Endothelial cell of umbilical vein (primary cell): ENCODE results near the gene MRPL17. TPM values are rescaled to one million over a fixed set of nuclear protein-coding genes. Genes with fewer than 3 reads are reported as not detected.

ENCODE experiments used
- BruUV-seq: library from RNA; stranded (reverse); fragments of 400-500 nt; replicated peaks from 2 replicates; lab custom pipeline; 2021; lab: Mats Ljungman, UMichigan
- CTCF ChIA-PET: fragments of 300-600, 350-600 bp; sonication (Branson Sonifier 250); formaldehyde crosslinking; loops from one replicate; lab custom pipeline; 2021; ENCODE audit warnings: antibody characterized with exemption, inconsistent platforms; lab: Charles Lee
- POLR2A ChIA-PET: fragments of 300-600, 350-600 bp; sonication (Branson Sonifier 250); formaldehyde crosslinking; loops from one replicate; lab custom pipeline; 2021; ENCODE audit warnings: antibody characterized with exemption, inconsistent platforms; lab: Charles Lee
- DNase-seq: peaks from one replicate; pipeline ENCODE4 v3.0.0-alpha.2; 2011; ENCODE audit warnings: low read depth, low spot score
- FAIRE-seq: peaks from 2 replicates; lab custom pipeline; 2011; peaks lifted over from hg19 to GRCh38; lab: Jason Lieb, UNC
- H2AFZ ChIP-seq: 2 replicates; pipeline ENCODE4 v1.6.0; 2012; ENCODE audit warnings: low read depth, low read length, control low read depth, inconsistent platforms
- H3K27ac ChIP-seq: 2 replicates; pipeline ENCODE4 v1.5.1; 2011; ENCODE audit warnings: low read depth, mild to moderate bottlenecking, control low read depth, low read length, moderate library complexity; ENCODE audit not compliant: insufficient read depth
- H3K27me3 ChIP-seq, 2 experiments: 2 replicates each; pipeline versions ENCODE4 v1.6.0 to v1.6.1; 2011; ENCODE audit warnings: low read length in 2 of 2, mixed read lengths in 1 of 2; ENCODE audit not compliant: control insufficient read depth in 2 of 2, insufficient read depth in 2 of 2
- H3K36me3 ChIP-seq, 2 experiments: 2 replicates in 1 of 2; 3 replicates in 1 of 2; pipeline ENCODE4 v1.5.1; 2011; ENCODE audit warnings: low read length in 2 of 2, mild to moderate bottlenecking in 1 of 2, moderate library complexity in 1 of 2; ENCODE audit not compliant: control insufficient read depth in 2 of 2, insufficient read depth in 2 of 2; ENCODE audit errors: extremely low read depth in 1 of 2
- H3K4me1 ChIP-seq: 3 replicates; pipeline ENCODE4 v1.5.1; 2011; ENCODE audit warnings: mild to moderate bottlenecking, low read length; ENCODE audit not compliant: control insufficient read depth, insufficient read depth; ENCODE audit errors: extremely low read depth
- H3K4me2 ChIP-seq: 2 replicates; pipeline ENCODE4 v1.6.1; 2011; ENCODE audit warnings: low read length, control low read depth, mixed read lengths; ENCODE audit not compliant: insufficient read depth
- H3K4me3 ChIP-seq, 3 experiments: fragments of 200-600 bp in 1 of 3; sonication (generic), shearing (Covaris generic) in 1 of 3; replicated peaks in 1 of 3; 2 replicates each; pipeline ENCODE4 v1.5.1; 2011 to 2016; ENCODE audit warnings: control low read depth in 3 of 3, low read length in 3 of 3, mild to moderate bottlenecking in 2 of 3, inconsistent platforms in 1 of 3, low read depth in 1 of 3, moderate library complexity in 1 of 3; ENCODE audit not compliant: insufficient read depth in 1 of 3
- H3K79me2 ChIP-seq: 2 replicates; pipeline ENCODE4 v1.6.0; 2012; ENCODE audit warnings: low read length, inconsistent platforms; ENCODE audit not compliant: control insufficient read depth, insufficient read depth
- H3K9ac ChIP-seq: replicated peaks from 2 replicates; pipeline ENCODE3; 2011; ENCODE audit warnings: low read length, control low read depth; ENCODE audit not compliant: insufficient read depth; ENCODE audit errors: extremely low read depth
- H3K9me1 ChIP-seq: replicated peaks from 3 replicates; pipeline ENCODE4 v1.6.0; 2011; ENCODE audit warnings: mild to moderate bottlenecking, low read length; ENCODE audit not compliant: control insufficient read depth, insufficient read depth; ENCODE audit errors: extremely low read depth
- H3K9me3 ChIP-seq: replicated peaks from 2 replicates; pipeline ENCODE4 v1.5.1; 2012; ENCODE audit warnings: low read length, inconsistent platforms; ENCODE audit not compliant: control insufficient read depth, insufficient read depth
- H4K20me1 ChIP-seq: replicated peaks from 2 replicates; pipeline ENCODE3; 2011; ENCODE audit warnings: mild to moderate bottlenecking, low read length; ENCODE audit not compliant: control insufficient read depth, insufficient read depth; ENCODE audit errors: extremely low read depth
- EZH2 ChIP-seq: IDR thresholded peaks from 2 replicates; pipeline ENCODE4 v1.6.1; 2012; ENCODE audit warnings: borderline replicate concordance, low read depth, mild to moderate bottlenecking, moderate library complexity, low read length, inconsistent platforms; ENCODE audit not compliant: severe bottlenecking
- FOS ChIP-seq: IDR thresholded peaks from 2 replicates; pipeline ENCODE4 v1.6.1; 2011; ENCODE audit warnings: mild to moderate bottlenecking, low read length, moderate library complexity, borderline replicate concordance; ENCODE audit not compliant: insufficient read depth
- GATA2 ChIP-seq: IDR thresholded peaks from 2 replicates; pipeline ENCODE4 v1.7.0; 2011; ENCODE audit warnings: low read depth, mild to moderate bottlenecking, moderate library complexity, mixed read lengths, low read length; ENCODE audit not compliant: insufficient read length, insufficient read depth
- JUN ChIP-seq: IDR thresholded peaks from 2 replicates; pipeline ENCODE4 v1.6.1; 2011; ENCODE audit warnings: borderline replicate concordance, low read depth; ENCODE audit not compliant: insufficient read length, insufficient read depth
- MYC ChIP-seq: IDR thresholded peaks from one replicate; pipeline ENCODE4 v1.6.1; 2011; ENCODE audit warnings: mild to moderate bottlenecking, low read depth, low read length
- POLR2A ChIP-seq: IDR thresholded peaks from 2 replicates; pipeline ENCODE4 v1.6.1; 2012; ENCODE audit warnings: low read depth, mild to moderate bottlenecking, control low read depth, low read length
- POLR2AphosphoS5 ChIP-seq: IDR thresholded peaks from 2 replicates; pipeline ENCODE4 v1.6.1; 2012; ENCODE audit warnings: low read depth, mild to moderate bottlenecking, control low read depth, low read length, moderate library complexity; ENCODE audit not compliant: insufficient read depth
- dilution Hi-C: fragments of 300-500 bp; cut with MboI; formaldehyde crosslinking; loops from one replicate; pipeline ENCODE4 v1.15.0; 2019; ENCODE audit warnings: low sequenced_read_pairs; ENCODE audit not compliant: extremely low pct_ligation_motif_present
- intact Hi-C: fragments of 100-400 bp; cut with micrococcal nuclease; formaldehyde crosslinking; loops from one replicate; pipeline ENCODE4 v1.10.0; 2022
- polyA plus RNA-seq, 4 experiments: library from polyadenylated mRNA; depleted of rRNA in 3 of 4; stranded (reverse) in 3 of 4; unstranded in 1 of 4; fragments of >200 nt; gene quantifications; 2 replicates each; pipeline versions ENCODE4 v1.2.1 to v1.2.3, GENCODE V29; 2011 to 2012; ENCODE audit warnings: missing spikeins in 1 of 4
- total RNA-seq: library from RNA; stranded (reverse); gene quantifications from 2 replicates; pipeline ENCODE4 v1.2.3, GENCODE V29; 2021
- TF ChIP-seq, protein P1 (sequence below), 2 donors: IDR thresholded peaks; 1 replicate in 1 of 2; 2 replicates in 1 of 2; pipeline ENCODE4 v1.5.1; 2011; ENCODE audit warnings: low read length in 2 of 2, mild to moderate bottlenecking in 2 of 2, moderate library complexity in 2 of 2, control low read depth in 1 of 2, inconsistent platforms in 1 of 2, low read depth in 1 of 2; ENCODE audit not compliant: insufficient read depth in 1 of 2; ENCODE audit errors: extremely low read depth in 1 of 2
- TF ChIP-seq, protein P2 (sequence below): IDR thresholded peaks from 2 replicates; pipeline ENCODE4 v1.6.1; 2011; ENCODE audit not compliant: insufficient read depth, insufficient read length

The MRPL17 gene
- total and polyA plus RNA-seq, 2 donors (not counting 3 experiments of a cell fraction or from before 2014, with no cell fraction given) = 67.6 to 87.2 TPM

DNA sequence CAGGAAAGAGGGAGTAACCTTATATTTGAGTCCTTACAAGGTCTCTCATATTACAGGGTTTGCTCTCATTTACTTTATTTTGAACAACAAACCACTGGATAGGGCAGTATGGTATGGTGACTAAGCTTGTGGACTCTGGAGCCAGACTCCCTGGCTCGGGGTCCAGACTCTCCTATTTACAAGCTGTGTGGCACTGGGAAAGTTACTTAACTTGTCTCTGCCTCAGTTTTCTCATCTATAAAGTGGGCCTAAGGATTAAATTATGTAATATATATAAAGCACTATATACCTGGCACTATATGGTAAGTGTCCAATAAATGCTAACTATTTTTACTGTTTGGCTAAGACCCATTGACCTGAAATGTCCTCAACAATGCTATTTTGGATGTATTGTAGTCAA, 25.8 kb downstream of the MRPL17 start:
- TF ChIP-seq POLR2AphosphoS5 = no peak
- no peak for TF ChIP-seq EZH2
- no peak for TF ChIP-seq JUN
- TF ChIP-seq, protein P1, sequence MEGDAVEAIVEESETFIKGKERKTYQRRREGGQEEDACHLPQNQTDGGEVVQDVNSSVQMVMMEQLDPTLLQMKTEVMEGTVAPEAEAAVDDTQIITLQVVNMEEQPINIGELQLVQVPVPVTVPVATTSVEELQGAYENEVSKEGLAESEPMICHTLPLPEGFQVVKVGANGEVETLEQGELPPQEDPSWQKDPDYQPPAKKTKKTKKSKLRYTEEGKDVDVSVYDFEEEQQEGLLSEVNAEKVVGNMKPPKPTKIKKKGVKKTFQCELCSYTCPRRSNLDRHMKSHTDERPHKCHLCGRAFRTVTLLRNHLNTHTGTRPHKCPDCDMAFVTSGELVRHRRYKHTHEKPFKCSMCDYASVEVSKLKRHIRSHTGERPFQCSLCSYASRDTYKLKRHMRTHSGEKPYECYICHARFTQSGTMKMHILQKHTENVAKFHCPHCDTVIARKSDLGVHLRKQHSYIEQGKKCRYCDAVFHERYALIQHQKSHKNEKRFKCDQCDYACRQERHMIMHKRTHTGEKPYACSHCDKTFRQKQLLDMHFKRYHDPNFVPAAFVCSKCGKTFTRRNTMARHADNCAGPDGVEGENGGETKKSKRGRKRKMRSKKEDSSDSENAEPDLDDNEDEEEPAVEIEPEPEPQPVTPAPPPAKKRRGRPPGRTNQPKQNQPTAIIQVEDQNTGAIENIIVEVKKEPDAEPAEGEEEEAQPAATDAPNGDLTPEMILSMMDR (IDR thresholded peaks at IDR 0.05; ENCODE audit: extremely low read depth in 1 of 2, insufficient read depth in 1 of 2, low read depth in 1 of 2, low read length in 2 of 2) = no peak
- no peak for TF ChIP-seq POLR2A
- TF ChIP-seq GATA2 = no peak
- TF ChIP-seq, protein P2, sequence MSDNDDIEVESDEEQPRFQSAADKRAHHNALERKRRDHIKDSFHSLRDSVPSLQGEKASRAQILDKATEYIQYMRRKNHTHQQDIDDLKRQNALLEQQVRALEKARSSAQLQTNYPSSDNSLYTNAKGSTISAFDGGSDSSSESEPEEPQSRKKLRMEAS = no peak
- no peak for TF ChIP-seq MYC
- TF ChIP-seq FOS = no peak
- Histone ChIP-seq H3K27ac (no peak overlapping the region), H3K4me1 (peaks cover 15% of the 10 kb centered on the region), H2AFZ (no peak overlapping the region), H3K9ac (no peak overlapping the region), H3K4me3 (no peak overlapping the region), H3K4me2 (no peak overlapping the region), H3K27me3 (no peaks in the 10 kb centered on the region), H3K9me1 (no peaks in the 10 kb centered on the region), H4K20me1 (no peaks in the 10 kb centered on the region), H3K9me3 (no peaks in the 10 kb centered on the region), H3K79me2 (peaks cover 2% of the 10 kb centered on the region), H3K36me3 (no peaks in the 10 kb centered on the region)
- FAIRE-seq (no peak), DNase-seq (no peak)
- no TSS peak for BruUV-seq
- intact Hi-C loops (loop anchor here (2.0 kb wide), 1 partner anchor 17 kb away; no protein-coding TSS in a partner anchor), dilution Hi-C loops (no loop called here)
- ChIA-PET CTCF (interaction anchor here (0.9 to 1.5 kb wide), 2 partner anchors 9 to 26 kb away, joined by 3 read pairs; partner anchors contain the start of gene MRPL17), POLR2A (no interaction called here)
